Stimulated activated CD8-positive, alpha-beta memory T cell treated with anti-CD3 and anti-CD28 coated beads, Interleukin-2, amount 100 ng/mL, for 48 hours (primary cell): ENCODE measurements around the gene SLC6A4.

ENCODE experiments used
- DNase-seq, 2 donors: peaks; one replicate each; pipeline ENCODE4 v3.0.0-alpha.2; 2020; ENCODE audit warnings: low read depth in 2 of 2

The SLC6A4 gene

GRCh38 chr17:30173649-30174048 is 61.8 kb downstream of the SLC6A4 start:
- no peak for DNase-seq

GRCh38 chr17:30172560-30172959 is 62.9 kb downstream of the SLC6A4 start:
- no peak for DNase-seq

GRCh38 chr17:30170415-30170987 is 65.0 kb downstream of the SLC6A4 start:
- no peak for DNase-seq

GRCh38 chr17:30165960-30166359 is 69.5 kb downstream of the SLC6A4 start:
- DNase-seq = no peak

- DNase-seq = no peak
Measured at GRCh38 chr17:30165147-30165546, 70.3 kb downstream of the SLC6A4 start.

GRCh38 chr17:30164531-30164930 is 71.0 kb downstream of the SLC6A4 start:
- no peak for DNase-seq

GRCh38 chr17:30161601-30162000 is 73.9 kb downstream of the SLC6A4 start:
- DNase-seq = no peak

GRCh38 chr17:30160419-30161172 is 74.9 kb downstream of the SLC6A4 start:
- DNase-seq = no peak

GRCh38 chr17:30158896-30159625 is 76.4 kb downstream of the SLC6A4 start:
- no peak for DNase-seq

GRCh38 chr17:30155389-30155788 is 80.1 kb downstream of the SLC6A4 start:
- DNase-seq = no peak

GRCh38 chr17:30153463-30153862 is 82.0 kb downstream of the SLC6A4 start:
- DNase-seq = no peak

GRCh38 chr17:30151471-30151870 is 84.0 kb downstream of the SLC6A4 start:
- DNase-seq = no peak

- DNase-seq = no peak
Measured at GRCh38 chr17:30148376-30148775, 87.1 kb downstream of the SLC6A4 start.

- DNase-seq = peak in 1 of 2 donors; percentile 2
Measured at GRCh38 chr17:30147860-30148259, 87.6 kb downstream of the SLC6A4 start.
